ENCODE results near the gene SLC39A2.

- TF ChIP-seq, protein P1, sequence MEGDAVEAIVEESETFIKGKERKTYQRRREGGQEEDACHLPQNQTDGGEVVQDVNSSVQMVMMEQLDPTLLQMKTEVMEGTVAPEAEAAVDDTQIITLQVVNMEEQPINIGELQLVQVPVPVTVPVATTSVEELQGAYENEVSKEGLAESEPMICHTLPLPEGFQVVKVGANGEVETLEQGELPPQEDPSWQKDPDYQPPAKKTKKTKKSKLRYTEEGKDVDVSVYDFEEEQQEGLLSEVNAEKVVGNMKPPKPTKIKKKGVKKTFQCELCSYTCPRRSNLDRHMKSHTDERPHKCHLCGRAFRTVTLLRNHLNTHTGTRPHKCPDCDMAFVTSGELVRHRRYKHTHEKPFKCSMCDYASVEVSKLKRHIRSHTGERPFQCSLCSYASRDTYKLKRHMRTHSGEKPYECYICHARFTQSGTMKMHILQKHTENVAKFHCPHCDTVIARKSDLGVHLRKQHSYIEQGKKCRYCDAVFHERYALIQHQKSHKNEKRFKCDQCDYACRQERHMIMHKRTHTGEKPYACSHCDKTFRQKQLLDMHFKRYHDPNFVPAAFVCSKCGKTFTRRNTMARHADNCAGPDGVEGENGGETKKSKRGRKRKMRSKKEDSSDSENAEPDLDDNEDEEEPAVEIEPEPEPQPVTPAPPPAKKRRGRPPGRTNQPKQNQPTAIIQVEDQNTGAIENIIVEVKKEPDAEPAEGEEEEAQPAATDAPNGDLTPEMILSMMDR (IDR thresholded peaks at IDR 0.05; ENCODE audit: low read depth, low read length, missing input control) = no peak
- no peak for TF ChIP-seq FOXA1 (IDR thresholded peaks at IDR 0.05)
- no peak for TF ChIP-seq REST (IDR thresholded peaks at IDR 0.05)
- TF ChIP-seq RAD21 (IDR thresholded peaks at IDR 0.05) = no peak
- TF ChIP-seq RXRA (IDR thresholded peaks at IDR 0.05) = no peak
- TF ChIP-seq SP1 (IDR thresholded peaks at IDR 0.05) = no peak
Measured at GRCh38 chr14:21020977-21021545, 22.0 kb downstream of the SLC39A2 start.

Data from liver (tissue), 3 donors.